ENCODE results near the gene PARVA.

PARVA gene

DNA sequence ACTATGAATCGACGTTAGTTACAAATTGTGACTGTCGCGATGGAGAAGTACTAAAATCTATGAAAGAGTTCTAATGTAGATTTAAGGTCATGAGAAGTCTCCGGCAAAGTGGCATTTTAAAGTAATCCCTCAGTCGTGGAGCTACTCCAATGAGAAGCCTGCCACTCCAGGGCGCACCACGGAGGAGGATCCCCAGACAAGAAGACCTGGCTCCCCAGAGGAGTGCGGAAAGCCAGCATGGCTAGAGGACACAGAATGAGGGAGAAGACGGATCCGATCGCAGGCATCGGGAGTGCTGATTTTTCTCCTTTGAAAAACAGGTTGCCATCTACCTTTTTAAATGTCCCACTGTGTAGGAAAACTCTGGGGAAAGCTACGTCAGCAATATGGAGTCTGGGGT is 155.2 kb downstream of the PARVA start:
- Histone ChIP-seq H2AFZ (ENCODE audit: low read depth, low read length) (no peak overlapping the region), H3K4me3 (ENCODE audit: low read length) (no peak overlapping the region), H3K4me1 (ENCODE audit: insufficient read depth, low read length) (no peaks in the 10 kb centered on the region), H3K36me3 (ENCODE audit: insufficient read depth, low read length) (no peaks in the 10 kb centered on the region), H3K9me3 (ENCODE audit: low read length) (no peaks in the 10 kb centered on the region), H3K27me3 (ENCODE audit: insufficient read depth, low read length) (no peaks in the 10 kb centered on the region)

DNA sequence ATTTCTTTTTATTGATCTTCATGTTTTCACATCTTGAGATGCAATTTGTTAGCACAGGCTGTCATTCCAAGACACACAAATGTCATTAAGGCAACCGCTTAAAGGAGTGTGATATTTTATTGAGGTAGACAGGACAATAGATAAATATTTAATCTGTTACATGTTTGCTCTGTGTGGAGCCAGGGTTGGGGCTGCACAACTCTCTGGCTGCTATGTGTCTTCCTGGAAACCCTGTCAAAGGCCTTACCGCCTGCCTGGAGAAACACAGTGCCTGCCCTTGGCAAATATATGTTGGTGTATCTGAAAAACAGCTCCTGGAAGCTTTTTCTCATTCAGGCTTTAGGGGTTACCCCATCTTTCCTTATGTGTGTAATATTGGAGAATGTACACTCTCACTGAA is 157.2 kb downstream of the PARVA start:
- no peak overlapping the region for H3K4me3 ChIP-seq (ENCODE audit: low read length)
- no peaks in the 10 kb centered on the region for H3K27me3 ChIP-seq (ENCODE audit: insufficient read depth, low read length)
- H3K36me3 ChIP-seq (ENCODE audit: insufficient read depth, low read length), result no peaks in the 10 kb centered on the region
- H3K4me1 ChIP-seq (ENCODE audit: insufficient read depth, low read length), result no peaks in the 10 kb centered on the region
- H3K9me3 ChIP-seq (ENCODE audit: low read length), result no peaks in the 10 kb centered on the region
- H2AFZ ChIP-seq (ENCODE audit: low read depth, low read length), result no peak overlapping the region

DNA sequence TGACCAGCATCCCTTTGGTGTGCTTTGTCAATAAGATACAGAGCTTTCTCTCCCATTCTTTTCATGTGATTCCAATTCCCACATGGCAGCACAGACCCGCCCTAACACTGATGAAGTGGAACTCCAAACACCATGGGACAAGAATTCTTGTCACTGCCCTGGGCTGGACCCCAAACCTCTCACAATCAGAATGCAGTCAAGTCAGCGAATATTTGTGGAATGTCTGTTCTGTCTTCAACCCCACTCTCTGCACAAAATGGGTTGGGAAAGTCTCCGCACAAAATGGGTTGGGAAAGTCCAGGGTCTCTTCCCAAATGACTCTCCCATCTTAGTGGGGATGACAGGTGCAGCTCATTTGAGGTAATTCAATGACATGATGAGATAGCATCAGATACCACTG is 157.9 kb downstream of the PARVA start:
- H2AFZ ChIP-seq (ENCODE audit: low read depth, low read length), result no peak overlapping the region
- no peaks in the 10 kb centered on the region for H3K4me1 ChIP-seq (ENCODE audit: insufficient read depth, low read length)
- no peak overlapping the region for H3K4me3 ChIP-seq (ENCODE audit: low read length)
- no peaks in the 10 kb centered on the region for H3K27me3 ChIP-seq (ENCODE audit: insufficient read depth, low read length)
- H3K36me3 ChIP-seq (ENCODE audit: insufficient read depth, low read length), result no peaks in the 10 kb centered on the region
- H3K9me3 ChIP-seq (ENCODE audit: low read length), result no peaks in the 10 kb centered on the region

DNA sequence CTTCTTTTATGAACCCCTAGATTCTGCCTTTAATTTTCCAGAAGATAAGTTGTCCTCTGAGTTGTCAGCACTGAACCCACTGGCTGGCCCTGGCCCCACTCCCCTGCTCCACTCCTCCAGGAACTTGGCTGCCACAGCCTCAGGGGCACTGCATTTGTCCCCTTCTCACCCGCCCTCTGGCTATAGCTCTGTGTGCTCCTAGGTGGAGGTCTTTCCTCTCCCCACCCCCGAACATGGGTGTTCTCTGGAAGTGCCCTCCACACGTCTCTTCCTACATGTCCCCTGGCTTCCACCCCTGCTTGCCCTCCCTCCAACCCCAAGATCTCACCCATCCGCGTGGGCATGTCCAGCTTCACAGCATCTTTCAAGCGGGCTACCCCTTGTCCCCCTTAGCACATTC is 159.2 kb downstream of the PARVA start:
- no peaks in the 10 kb centered on the region for H3K27me3 ChIP-seq (ENCODE audit: insufficient read depth, low read length)
- no peak overlapping the region for H3K4me3 ChIP-seq (ENCODE audit: low read length)
- H2AFZ ChIP-seq (ENCODE audit: low read depth, low read length), result no peak overlapping the region
- no peaks in the 10 kb centered on the region for H3K36me3 ChIP-seq (ENCODE audit: insufficient read depth, low read length)
- no peaks in the 10 kb centered on the region for H3K4me1 ChIP-seq (ENCODE audit: insufficient read depth, low read length)
- no peaks in the 10 kb centered on the region for H3K9me3 ChIP-seq (ENCODE audit: low read length)

DNA sequence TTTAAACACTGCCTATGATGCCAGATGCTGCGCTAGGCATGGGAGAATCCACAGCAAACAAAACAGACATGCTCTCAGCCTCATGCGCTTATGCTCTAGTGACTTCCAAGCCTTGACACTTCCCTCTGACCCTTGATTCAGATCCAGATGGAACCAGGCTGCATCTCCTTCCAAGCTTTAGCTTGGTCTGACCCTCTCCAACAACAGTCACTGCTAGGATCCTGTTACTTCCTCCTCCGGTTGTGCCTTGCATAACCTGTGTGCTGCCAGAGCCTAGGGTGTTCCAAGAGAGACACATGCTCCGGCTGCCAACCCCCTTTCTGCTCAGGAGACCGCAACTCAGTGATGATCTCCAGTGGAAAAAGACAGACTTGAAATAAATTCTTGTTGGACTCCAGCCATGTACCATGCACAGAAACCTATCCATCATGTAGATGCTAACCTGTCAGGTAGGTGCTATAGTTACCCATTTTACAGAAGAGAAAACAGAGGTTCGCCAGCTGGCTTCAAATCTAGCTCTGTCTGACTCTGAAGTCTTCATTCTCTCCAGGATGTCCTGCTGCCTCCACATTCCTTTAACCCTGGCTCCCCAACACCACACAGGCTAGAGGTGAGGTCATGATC is 160.5 kb downstream of the PARVA start:
- Histone ChIP-seq H3K27me3 (ENCODE audit: insufficient read depth, low read length) (no peaks in the 10 kb centered on the region), H2AFZ (ENCODE audit: low read depth, low read length) (no peak overlapping the region), H3K9me3 (ENCODE audit: low read length) (no peaks in the 10 kb centered on the region), H3K4me3 (ENCODE audit: low read length) (no peak overlapping the region), H3K36me3 (ENCODE audit: insufficient read depth, low read length) (no peaks in the 10 kb centered on the region), H3K4me1 (ENCODE audit: insufficient read depth, low read length) (no peaks in the 10 kb centered on the region)

DNA sequence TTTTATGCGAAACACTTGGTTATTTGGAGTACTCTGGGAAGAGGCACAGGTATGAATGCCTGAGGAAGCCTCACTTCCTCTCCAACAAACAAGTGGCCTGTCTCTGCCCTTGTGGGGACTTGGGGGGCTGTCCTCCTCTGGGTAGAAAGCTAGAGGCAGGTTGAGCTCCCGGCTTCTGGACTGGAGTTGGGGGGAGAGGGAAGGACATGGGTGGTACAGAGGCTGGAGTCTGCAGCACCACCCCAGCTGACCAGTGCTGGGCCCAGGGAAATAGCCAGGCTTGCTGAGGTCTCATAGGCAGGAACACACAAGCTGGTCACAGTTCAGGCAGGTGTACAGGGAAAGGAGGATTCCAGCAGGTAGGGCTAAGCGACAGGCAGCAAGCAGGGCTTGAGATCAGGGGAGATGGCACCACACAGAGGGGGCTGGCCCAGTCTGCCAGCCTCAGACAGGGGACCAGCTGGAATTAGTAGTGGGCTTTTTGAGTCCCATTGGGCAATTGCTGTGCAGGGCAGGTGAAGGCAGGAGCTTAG is 161.6 kb downstream of the PARVA start:
- no peaks in the 10 kb centered on the region for H3K9me3 ChIP-seq (ENCODE audit: low read length)
- no peaks in the 10 kb centered on the region for H3K4me1 ChIP-seq (ENCODE audit: insufficient read depth, low read length)

DNA sequence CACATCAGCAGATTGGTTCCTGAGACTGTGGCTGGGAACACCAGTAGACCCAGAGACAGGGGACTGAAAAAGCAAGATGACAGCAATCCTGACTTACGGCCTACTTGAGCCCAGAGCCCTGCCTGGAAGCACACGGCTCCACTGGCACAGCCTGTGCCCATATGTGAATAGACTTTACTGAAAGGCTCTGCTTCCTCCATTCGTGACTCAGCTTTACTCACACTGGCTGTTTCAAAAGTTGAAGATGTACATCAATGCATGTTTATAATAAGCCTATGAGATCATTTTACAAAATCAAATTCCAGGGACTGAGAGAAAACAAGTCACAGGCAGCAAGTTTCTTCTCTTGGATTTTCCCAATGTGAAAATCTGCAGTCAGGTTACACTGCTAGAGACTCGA is 162.2 kb downstream of the PARVA start:
- Histone ChIP-seq H2AFZ (ENCODE audit: low read depth, low read length) (no peak overlapping the region), H3K36me3 (ENCODE audit: insufficient read depth, low read length) (no peaks in the 10 kb centered on the region), H3K9me3 (ENCODE audit: low read length) (no peaks in the 10 kb centered on the region), H3K4me3 (ENCODE audit: low read length) (no peak overlapping the region), H3K27me3 (ENCODE audit: insufficient read depth, low read length) (no peaks in the 10 kb centered on the region), H3K4me1 (ENCODE audit: insufficient read depth, low read length) (no peaks in the 10 kb centered on the region)

More for the DNA sequence above, 161.6 kb downstream of the PARVA start:
- Histone ChIP-seq H3K4me3 (ENCODE audit: low read length) (no peak overlapping the region), H3K27me3 (ENCODE audit: insufficient read depth, low read length) (no peaks in the 10 kb centered on the region), H3K36me3 (ENCODE audit: insufficient read depth, low read length) (no peaks in the 10 kb centered on the region), H2AFZ (ENCODE audit: low read depth, low read length) (no peak overlapping the region)

DNA sequence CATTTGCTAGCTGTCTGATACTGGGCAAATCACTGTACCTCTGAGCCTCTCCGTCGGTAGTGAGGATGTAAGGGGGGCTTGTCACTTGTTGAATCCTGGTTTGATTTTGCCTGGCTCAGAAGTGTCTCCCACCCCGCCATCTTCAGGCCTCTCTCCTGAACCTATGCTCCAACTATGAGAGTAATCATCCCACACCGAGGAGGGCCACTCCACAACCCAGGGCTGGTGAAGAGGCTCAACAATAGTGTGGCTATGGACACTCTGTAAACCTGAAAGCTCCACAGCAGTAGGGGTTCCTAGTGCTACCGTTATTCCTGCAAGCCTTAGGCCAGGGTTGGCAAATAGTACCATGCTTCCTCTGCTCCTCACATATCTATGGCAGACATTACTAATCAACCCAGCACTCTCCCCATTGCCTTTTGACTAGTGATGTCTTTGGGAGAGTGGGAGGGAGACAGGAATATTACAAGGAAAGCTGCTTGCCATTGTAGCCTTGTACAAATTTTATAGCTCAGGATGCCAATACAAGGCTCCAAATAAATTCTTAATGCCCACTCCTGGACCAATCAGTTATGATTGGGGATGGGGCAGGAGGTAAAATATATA is 162.8 kb downstream of the PARVA start:
- Histone ChIP-seq H3K9me3 (ENCODE audit: low read length) (no peaks in the 10 kb centered on the region), H3K4me3 (ENCODE audit: low read length) (no peak overlapping the region), H3K27me3 (ENCODE audit: insufficient read depth, low read length) (no peaks in the 10 kb centered on the region), H2AFZ (ENCODE audit: low read depth, low read length) (no peak overlapping the region), H3K36me3 (ENCODE audit: insufficient read depth, low read length) (no peaks in the 10 kb centered on the region), H3K4me1 (ENCODE audit: insufficient read depth, low read length) (no peaks in the 10 kb centered on the region)

DNA sequence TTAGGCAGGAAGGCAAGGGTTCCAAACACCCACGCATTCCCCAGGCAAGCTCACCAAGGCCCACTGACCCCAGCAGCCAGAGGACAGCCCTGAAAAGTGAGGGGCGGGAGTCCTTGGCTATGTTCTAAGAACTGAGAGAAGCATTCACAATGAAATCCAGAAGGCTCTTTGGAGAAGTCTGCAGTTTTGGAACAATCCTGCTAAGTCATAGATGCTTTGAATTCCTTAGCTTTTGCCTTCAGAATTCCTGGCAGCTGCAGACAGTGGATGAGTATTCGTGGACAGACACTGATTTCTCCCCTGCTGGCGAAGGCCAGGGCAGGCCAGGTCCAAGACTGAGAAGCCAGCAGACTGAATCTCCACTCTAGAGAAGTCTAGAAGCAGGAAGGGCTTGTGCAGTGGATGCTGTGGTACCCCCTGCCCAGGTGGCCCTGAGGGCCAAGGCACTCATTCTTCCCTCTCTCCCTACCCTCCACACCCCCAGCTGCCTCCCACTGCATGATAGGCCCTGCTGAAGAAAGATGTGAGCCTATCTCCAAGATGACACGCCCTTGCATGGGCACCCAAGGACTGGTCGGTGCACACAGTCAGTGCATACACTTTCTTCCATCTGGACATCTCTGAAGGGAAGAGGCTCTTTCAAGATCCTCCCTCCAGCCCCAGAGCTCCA is 163.7 kb downstream of the PARVA start:
- Histone ChIP-seq H3K9me3 (ENCODE audit: low read length) (no peaks in the 10 kb centered on the region), H3K4me1 (ENCODE audit: insufficient read depth, low read length) (no peaks in the 10 kb centered on the region), H3K36me3 (ENCODE audit: insufficient read depth, low read length) (no peaks in the 10 kb centered on the region), H2AFZ (ENCODE audit: low read depth, low read length) (no peak overlapping the region), H3K27me3 (ENCODE audit: insufficient read depth, low read length) (no peaks in the 10 kb centered on the region), H3K4me3 (ENCODE audit: low read length) (no peak overlapping the region)

DNA sequence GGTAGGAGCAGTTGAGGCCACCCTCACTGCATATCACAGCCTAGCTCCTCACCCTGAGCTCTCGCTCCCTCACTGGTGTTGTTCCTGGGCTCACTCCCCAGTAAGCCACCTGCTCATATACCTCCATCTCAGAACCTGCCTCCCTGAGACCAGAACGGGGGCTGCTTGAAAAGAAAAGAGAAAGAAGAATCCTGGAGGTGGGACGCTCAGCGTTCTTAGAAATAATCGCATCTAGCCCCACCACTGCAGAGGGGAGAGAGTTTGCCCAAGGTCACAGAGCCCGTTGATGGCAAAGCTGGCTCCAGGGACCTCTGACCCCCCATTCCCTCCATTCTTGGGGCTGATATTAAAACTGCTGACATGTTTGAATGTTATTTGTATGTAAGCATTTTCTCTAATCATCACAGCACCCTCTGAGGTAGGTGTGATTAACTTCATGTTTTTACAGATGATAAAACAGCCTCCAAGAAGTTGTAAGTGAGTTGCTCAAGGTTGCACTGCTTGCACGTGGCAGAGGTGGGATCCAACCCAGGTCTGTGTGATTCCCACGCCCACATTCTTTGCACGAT is 164.3 kb downstream of the PARVA start:
- no peaks in the 10 kb centered on the region for H3K9me3 ChIP-seq (ENCODE audit: low read length)
- H3K4me1 ChIP-seq (ENCODE audit: insufficient read depth, low read length), result no peaks in the 10 kb centered on the region
- H3K36me3 ChIP-seq (ENCODE audit: insufficient read depth, low read length), result no peaks in the 10 kb centered on the region
- no peaks in the 10 kb centered on the region for H3K27me3 ChIP-seq (ENCODE audit: insufficient read depth, low read length)
- H2AFZ ChIP-seq (ENCODE audit: low read depth, low read length), result no peak overlapping the region
- no peak overlapping the region for H3K4me3 ChIP-seq (ENCODE audit: low read length)

DNA sequence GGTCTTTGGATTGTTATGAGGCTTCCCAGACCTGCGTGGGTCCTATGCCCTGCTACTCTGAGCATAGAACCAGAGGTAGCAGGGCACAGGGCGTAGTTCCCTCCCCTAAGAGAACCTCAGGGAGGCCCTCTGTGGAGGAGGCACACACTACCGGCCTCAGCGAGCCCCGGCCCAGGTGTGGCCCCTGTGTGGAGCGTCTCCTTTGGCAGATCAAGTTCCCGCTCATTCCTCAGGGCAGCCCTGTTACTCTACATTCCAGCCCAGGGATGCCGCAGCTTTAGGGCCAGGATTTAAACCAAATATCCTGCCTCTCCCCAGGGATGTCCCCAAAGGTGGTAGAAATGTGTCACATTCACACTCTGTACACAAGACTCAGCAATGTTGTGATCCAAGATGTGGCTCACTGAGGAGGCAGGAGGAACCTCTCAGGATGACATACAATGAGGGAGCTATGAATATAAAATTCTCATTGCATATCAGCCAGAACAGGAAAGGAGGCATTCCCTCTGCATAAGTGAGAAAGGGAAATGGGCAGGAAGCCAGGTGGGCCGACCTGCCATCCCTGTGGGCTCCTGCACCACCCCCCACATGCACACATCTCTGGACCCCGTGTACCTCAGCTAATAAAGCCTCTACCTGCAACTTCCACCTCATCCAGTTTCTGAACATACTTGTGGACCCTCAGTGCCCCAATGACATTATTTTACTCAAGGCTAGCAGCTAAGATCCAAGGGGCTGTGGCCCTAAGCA is 165.0 kb downstream of the PARVA start:
- Histone ChIP-seq H3K4me1 (ENCODE audit: insufficient read depth, low read length) (no peaks in the 10 kb centered on the region), H2AFZ (ENCODE audit: low read depth, low read length) (no peak overlapping the region), H3K9me3 (ENCODE audit: low read length) (no peaks in the 10 kb centered on the region), H3K4me3 (ENCODE audit: low read length) (no peak overlapping the region), H3K36me3 (ENCODE audit: insufficient read depth, low read length) (no peaks in the 10 kb centered on the region), H3K27me3 (ENCODE audit: insufficient read depth, low read length) (no peaks in the 10 kb centered on the region)

DNA sequence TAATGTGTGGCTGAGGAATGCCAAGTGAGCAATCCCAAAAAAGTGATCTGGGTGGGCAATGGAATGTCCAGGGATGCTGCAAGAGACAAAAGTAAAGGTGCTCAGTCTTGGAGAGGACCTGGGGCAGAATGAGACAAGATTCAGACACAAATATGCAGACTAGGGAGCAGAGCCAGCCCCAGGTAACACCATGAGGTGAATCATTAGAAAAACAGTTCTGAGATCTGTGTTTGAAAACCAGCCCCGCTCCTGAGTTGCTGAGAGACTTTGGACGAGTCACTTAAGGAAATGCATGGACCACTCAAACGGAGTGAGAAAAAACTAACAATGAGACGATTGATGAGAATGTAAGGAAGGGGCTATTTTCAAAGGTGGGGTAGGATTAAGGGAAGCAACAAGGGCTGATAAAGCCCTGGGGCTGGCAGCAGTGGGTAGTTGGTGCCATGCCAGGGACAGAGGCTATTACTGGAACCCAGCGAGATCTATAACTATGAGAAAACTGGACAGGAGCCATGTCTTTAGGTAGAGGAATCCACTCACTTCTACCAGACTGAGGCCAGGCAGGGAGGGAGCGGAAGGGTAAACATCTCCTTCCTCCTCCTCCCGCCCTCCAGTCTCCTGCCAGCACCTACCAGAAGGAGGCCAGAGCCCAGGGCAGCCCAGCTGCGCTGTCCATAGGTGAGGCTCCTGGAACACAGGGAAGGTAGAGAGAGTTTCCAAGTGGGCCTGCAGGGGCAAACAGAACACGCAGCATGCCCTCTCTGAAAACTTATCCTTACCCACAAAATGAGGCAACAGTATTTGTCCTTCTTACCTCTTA is 166.4 kb downstream of the PARVA start:
- Histone ChIP-seq H3K27me3 (ENCODE audit: insufficient read depth, low read length) (no peaks in the 10 kb centered on the region), H2AFZ (ENCODE audit: low read depth, low read length) (no peak overlapping the region), H3K36me3 (ENCODE audit: insufficient read depth, low read length) (no peaks in the 10 kb centered on the region), H3K9me3 (ENCODE audit: low read length) (no peaks in the 10 kb centered on the region), H3K4me1 (ENCODE audit: insufficient read depth, low read length) (no peaks in the 10 kb centered on the region), H3K4me3 (ENCODE audit: low read length) (no peak overlapping the region)
